OCI-LY7 (cell line): ENCODE data around the gene GTPBP2. TPM values are rescaled to one million over a fixed set of nuclear protein-coding genes. Genes with fewer than 3 reads are reported as not detected.

ENCODE experiments used
- BruUV-seq: library from RNA; stranded (reverse); fragments of 400-500 nt; replicated peaks from 2 replicates; lab custom pipeline; 2021; lab: Mats Ljungman, UMichigan
- CTCF ChIA-PET: fragments of 300-600 bp; sonication (Branson Sonifier 250); formaldehyde crosslinking; loops from one replicate; lab custom pipeline; 2022; ENCODE audit warnings: antibody characterized with exemption; ENCODE audit not compliant: unreplicated experiment; lab: Charles Lee
- POLR2A ChIA-PET: fragments of 300-600 bp; sonication (Branson Sonifier 250); formaldehyde crosslinking; loops from one replicate; lab custom pipeline; 2022; ENCODE audit warnings: antibody characterized with exemption; lab: Charles Lee
- DNase-seq: peaks from one replicate; pipeline ENCODE4 v3.0.0-alpha.2; 2015; ENCODE audit warnings: low spot score
- H2AFZ ChIP-seq: fragments of 200-600 bp; sonication (generic), shearing (Covaris generic); 2 replicates; pipeline ENCODE4 v1.6.1; 2014; ENCODE audit warnings: mild to moderate bottlenecking, antibody characterized with exemption, low read length, moderate library complexity
- H3K27ac ChIP-seq: fragments of 200-600 bp; sonication (generic); 2 replicates; pipeline ENCODE4 v1.5.1; 2014; ENCODE audit warnings: mixed run types, low read depth, mild to moderate bottlenecking, moderate library complexity, low read length, inconsistent platforms; ENCODE audit not compliant: poor library complexity, severe bottlenecking
- H3K36me3 ChIP-seq: fragments of 200-600 bp; sonication (generic); 2 replicates; pipeline ENCODE4 v1.6.1; 2014; ENCODE audit warnings: mild to moderate bottlenecking, antibody characterized with exemption, low read length, moderate library complexity, mixed read lengths; ENCODE audit not compliant: insufficient read depth
- H3K4me1 ChIP-seq: fragments of 200-600 bp; sonication (generic); 2 replicates; pipeline ENCODE4 v1.5.1; 2014; ENCODE audit warnings: mild to moderate bottlenecking, low read length; ENCODE audit not compliant: insufficient read depth, poor library complexity, severe bottlenecking
- H3K4me2 ChIP-seq: fragments of 200-600 bp; sonication (generic); 2 replicates; pipeline ENCODE4 v1.6.1; 2014; ENCODE audit warnings: mild to moderate bottlenecking, low read length
- H3K4me3 ChIP-seq: fragments of 200-600 bp; sonication (generic); 2 replicates; pipeline ENCODE4 v1.5.1; 2014; ENCODE audit warnings: mild to moderate bottlenecking, low read depth, low read length; ENCODE audit not compliant: poor library complexity, severe bottlenecking
- H3K79me2 ChIP-seq: fragments of 200-600 bp; sonication (generic); 2 replicates; pipeline ENCODE4 v1.6.1; 2016; ENCODE audit warnings: low read depth, mild to moderate bottlenecking, low read length, moderate library complexity, mixed read lengths; ENCODE audit not compliant: insufficient read depth
- H3K9me2 ChIP-seq: fragments of 200-600 bp; sonication (generic); 2 replicates; pipeline ENCODE4 v1.6.1; 2016; ENCODE audit warnings: mild to moderate bottlenecking, low read length, mixed read lengths; ENCODE audit not compliant: insufficient read depth
- H3K9me3 ChIP-seq: fragments of 200-600 bp; sonication (generic); 2 replicates; pipeline ENCODE4 v1.6.1; 2014; ENCODE audit warnings: mild to moderate bottlenecking, mixed run types, low read length, mixed read lengths
- H4K20me1 ChIP-seq: fragments of 200-600 bp; sonication (generic); 2 replicates; pipeline ENCODE4 v1.6.1; 2014; ENCODE audit warnings: mild to moderate bottlenecking, antibody characterized with exemption, low read length, moderate library complexity, mixed read lengths; ENCODE audit not compliant: insufficient read depth
- EZH2phosphoT487 ChIP-seq: fragments of 200-600 bp; sonication (generic); IDR thresholded peaks from 2 replicates; pipeline ENCODE4 v1.6.1; 2018; ENCODE audit warnings: low read depth, borderline replicate concordance, mild to moderate bottlenecking, mixed run types, antibody characterized with exemption, low read length, moderate library complexity, mixed read lengths
- intact Hi-C: fragments of 100-400 bp; cut with micrococcal nuclease; formaldehyde crosslinking; loops from one replicate; pipeline ENCODE4 v1.10.0; 2022; ENCODE audit not compliant: unreplicated experiment
- total RNA-seq, 2 experiments: library from RNA; depleted of rRNA in 1 of 2; stranded (reverse); fragments of >200 nt in 1 of 2; shearing (Covaris generic) in 1 of 2; gene quantifications; 2 replicates each; pipeline ENCODE4 v1.2.3, GENCODE V29; 2014 to 2022
- TF ChIP-seq, protein P1 (sequence below): fragments of 200-600 bp; sonication (generic); conservative IDR thresholded peaks from 2 replicates; pipeline ENCODE4 v1.5.1; 2014; ENCODE audit warnings: mild to moderate bottlenecking, antibody characterized with exemption, low read length, moderate library complexity, mixed read lengths

The GTPBP2 gene
- total RNA-seq, 2 experiments from 2014 or later: 64.8 to 86.5 TPM

DNA sequence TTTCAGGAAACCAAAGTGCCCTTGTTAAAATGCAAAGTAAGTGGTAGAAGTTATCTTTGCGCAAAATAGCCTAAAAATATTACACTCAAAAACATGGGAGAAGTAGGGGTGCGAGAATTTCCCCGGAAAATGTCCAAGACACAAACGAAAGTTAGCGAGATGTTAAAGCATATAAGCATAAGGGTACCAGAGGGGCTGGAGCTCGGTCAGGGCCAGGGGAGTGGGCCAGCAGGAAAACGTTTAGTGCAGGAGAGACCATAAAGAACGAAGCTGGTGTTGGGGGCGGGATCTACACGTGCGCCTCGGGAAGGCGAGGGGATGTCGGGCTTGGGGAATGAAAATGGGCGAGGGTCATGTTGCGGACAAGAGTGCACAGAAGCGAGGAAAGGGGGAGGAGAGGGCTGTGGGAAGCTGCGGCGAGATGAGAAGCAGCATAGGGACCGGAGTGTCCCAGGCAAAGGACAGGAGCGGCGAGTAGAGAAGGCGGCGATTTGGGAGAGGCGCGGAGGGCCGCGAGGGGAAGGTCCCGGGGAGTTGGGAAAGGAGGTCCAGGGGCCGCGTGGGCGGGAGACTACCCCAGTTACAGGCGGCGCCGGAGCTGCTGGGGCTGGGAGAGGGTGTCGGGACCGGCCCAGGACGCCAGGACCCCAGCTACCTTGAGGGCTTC lies 53.8 kb downstream of the GTPBP2 start:
- peaks cover 58% of the 10 kb centered on the region for H3K36me3 ChIP-seq
- CTCF ChIA-PET: no interaction called here
- H3K4me3 ChIP-seq: peak overlapping the region; percentile 99
- H3K79me2 ChIP-seq: peaks cover 69% of the 10 kb centered on the region
- H3K9me2 ChIP-seq: no peaks in the 10 kb centered on the region
- POLR2A ChIA-PET: interaction anchor here (0.6 to 1.8 kb wide), 6 partner anchors 11 to 835 kb away, joined by 3 to 7 read pairs (median 4); no protein-coding TSS in a partner anchor
- H3K27ac ChIP-seq: peak overlapping the region; percentile 50
- no TSS peak for BruUV-seq
- intact Hi-C loops: no loop called here
- peaks cover 23% of the 10 kb centered on the region for H3K4me1 ChIP-seq
- H3K9me3 ChIP-seq: no peaks in the 10 kb centered on the region
- peak overlapping the region; percentile 87 for H3K4me2 ChIP-seq
- DNase-seq: peak; percentile 20
- H4K20me1 ChIP-seq: peaks cover 9% of the 10 kb centered on the region
- TF ChIP-seq, protein P1, sequence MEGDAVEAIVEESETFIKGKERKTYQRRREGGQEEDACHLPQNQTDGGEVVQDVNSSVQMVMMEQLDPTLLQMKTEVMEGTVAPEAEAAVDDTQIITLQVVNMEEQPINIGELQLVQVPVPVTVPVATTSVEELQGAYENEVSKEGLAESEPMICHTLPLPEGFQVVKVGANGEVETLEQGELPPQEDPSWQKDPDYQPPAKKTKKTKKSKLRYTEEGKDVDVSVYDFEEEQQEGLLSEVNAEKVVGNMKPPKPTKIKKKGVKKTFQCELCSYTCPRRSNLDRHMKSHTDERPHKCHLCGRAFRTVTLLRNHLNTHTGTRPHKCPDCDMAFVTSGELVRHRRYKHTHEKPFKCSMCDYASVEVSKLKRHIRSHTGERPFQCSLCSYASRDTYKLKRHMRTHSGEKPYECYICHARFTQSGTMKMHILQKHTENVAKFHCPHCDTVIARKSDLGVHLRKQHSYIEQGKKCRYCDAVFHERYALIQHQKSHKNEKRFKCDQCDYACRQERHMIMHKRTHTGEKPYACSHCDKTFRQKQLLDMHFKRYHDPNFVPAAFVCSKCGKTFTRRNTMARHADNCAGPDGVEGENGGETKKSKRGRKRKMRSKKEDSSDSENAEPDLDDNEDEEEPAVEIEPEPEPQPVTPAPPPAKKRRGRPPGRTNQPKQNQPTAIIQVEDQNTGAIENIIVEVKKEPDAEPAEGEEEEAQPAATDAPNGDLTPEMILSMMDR: no peak
- TF ChIP-seq EZH2phosphoT487: no peak
- H2AFZ ChIP-seq: peak overlapping the region; percentile 56

DNA sequence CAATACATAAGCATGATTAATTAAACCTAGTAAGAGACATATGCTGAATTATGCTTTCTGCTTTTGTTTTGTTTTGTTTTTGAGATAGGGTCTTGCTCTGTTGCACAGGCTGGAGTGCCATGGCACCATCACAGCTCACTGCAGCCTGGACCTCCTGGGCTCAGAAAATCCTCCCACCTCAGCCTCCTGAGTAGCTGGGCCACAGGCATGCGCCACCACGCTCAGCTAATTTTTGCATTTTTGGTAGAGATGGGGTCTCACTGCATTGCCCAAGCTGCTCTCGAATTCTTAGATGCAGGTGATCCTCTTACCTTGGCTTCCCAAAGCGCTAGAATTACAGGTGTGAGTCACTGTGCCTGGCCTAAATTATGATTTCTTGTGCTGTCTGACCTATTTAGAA lies 57.0 kb downstream of the GTPBP2 start:
- peaks cover 64% of the 10 kb centered on the region for H3K36me3 ChIP-seq
- no peak overlapping the region for H3K4me3 ChIP-seq
- TF ChIP-seq, protein P1: no peak
- TF ChIP-seq EZH2phosphoT487: no peak
- H3K9me2 ChIP-seq: no peaks in the 10 kb centered on the region
- H3K27ac ChIP-seq: no peak overlapping the region
- peaks cover 41% of the 10 kb centered on the region for H3K79me2 ChIP-seq
- intact Hi-C loops: no loop called here
- POLR2A ChIA-PET: interaction anchor here (0.7 to 1.5 kb wide), 2 partner anchors 24 to 208 kb away, joined by 3 to 5 read pairs; no protein-coding TSS in a partner anchor
- no peak for DNase-seq
- no peaks in the 10 kb centered on the region for H3K9me3 ChIP-seq
- H3K4me2 ChIP-seq: no peak overlapping the region
- CTCF ChIA-PET: no interaction called here
- H2AFZ ChIP-seq: no peak overlapping the region
- H4K20me1 ChIP-seq: no peaks in the 10 kb centered on the region; the same call in 1 of the 2 replicates
- peaks cover 6% of the 10 kb centered on the region for H3K4me1 ChIP-seq
- TSS peak; percentile 10 for BruUV-seq
